Osteocyte (in vitro differentiated cells): ENCODE data around the gene NELFCD. TPM values are rescaled to one million over a fixed set of nuclear protein-coding genes. Genes with fewer than 3 reads are reported as not detected.

Experiments used
- DNase-seq: peaks from one replicate; pipeline ENCODE4 v3.0.0; 2021; ENCODE audit warnings: mixed read lengths; ENCODE audit not compliant: unreplicated experiment; ENCODE audit errors: extremely low spot score
- H3K27ac Mint-ChIP-seq: one replicate; pipeline ENCODE4 v1.8.0; 2021; ENCODE audit warnings: mild to moderate bottlenecking, mixed read lengths; ENCODE audit not compliant: unreplicated experiment
- H3K27me3 Mint-ChIP-seq: one replicate; pipeline ENCODE4 v1.8.0; 2021; ENCODE audit warnings: mixed read lengths; ENCODE audit not compliant: unreplicated experiment
- H3K36me3 Mint-ChIP-seq: one replicate; pipeline ENCODE4 v1.8.0; 2021; ENCODE audit warnings: mixed read lengths; ENCODE audit not compliant: unreplicated experiment
- H3K4me1 Mint-ChIP-seq: one replicate; pipeline ENCODE4 v1.8.0; 2021; ENCODE audit warnings: mixed read lengths; ENCODE audit not compliant: unreplicated experiment
- H3K4me3 Mint-ChIP-seq: one replicate; pipeline ENCODE4 v1.8.0; 2021; ENCODE audit warnings: mild to moderate bottlenecking, moderate library complexity, mixed read lengths; ENCODE audit not compliant: unreplicated experiment
- H3K9me3 Mint-ChIP-seq: one replicate; pipeline ENCODE4 v1.8.0; 2021; ENCODE audit warnings: mixed read lengths; ENCODE audit not compliant: unreplicated experiment
- total RNA-seq: library from RNA; stranded (reverse); gene quantifications from 2 replicates; pipeline ENCODE4 v1.2.1, GENCODE V29; 2021
- TF ChIP-seq, protein P1 (sequence below): fragments of 200-600 bp; sonication (generic); IDR thresholded peaks from 2 replicates; pipeline ENCODE4 v1.5.0; 2021; ENCODE audit warnings: antibody characterized with exemption, mild to moderate bottlenecking, moderate library complexity

The NELFCD gene
- total RNA-seq, 1 donor from 2014 or later, result 60.9 TPM

DNA sequence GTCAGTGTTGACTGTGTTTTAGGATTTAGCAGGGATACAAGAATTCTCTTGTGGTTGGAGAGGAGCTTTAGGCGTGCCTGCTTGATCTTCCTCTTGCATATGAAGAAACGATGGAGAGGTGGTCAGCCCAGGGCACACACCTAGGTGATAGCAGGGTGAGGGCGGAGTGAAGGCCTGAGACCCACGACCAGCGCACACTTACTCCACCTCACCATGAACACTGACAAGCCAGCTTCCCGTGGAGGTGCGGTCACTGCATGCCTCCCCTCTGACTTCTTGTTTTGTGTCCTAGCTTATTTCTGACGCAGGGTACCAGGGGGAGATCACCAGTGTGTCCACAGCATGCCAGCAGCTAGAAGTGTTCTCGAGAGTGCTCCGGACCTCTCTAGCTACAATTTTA is 8.1 kb downstream of the NELFCD start:
- DNase-seq, result no peak
- no peaks in the 10 kb centered on the region for H3K9me3 Mint-ChIP-seq
- H3K27me3 Mint-ChIP-seq, result no peaks in the 10 kb centered on the region
- H3K36me3 Mint-ChIP-seq, result peaks cover 55% of the 10 kb centered on the region
- H3K27ac Mint-ChIP-seq, result no peak overlapping the region
- TF ChIP-seq, protein P1, sequence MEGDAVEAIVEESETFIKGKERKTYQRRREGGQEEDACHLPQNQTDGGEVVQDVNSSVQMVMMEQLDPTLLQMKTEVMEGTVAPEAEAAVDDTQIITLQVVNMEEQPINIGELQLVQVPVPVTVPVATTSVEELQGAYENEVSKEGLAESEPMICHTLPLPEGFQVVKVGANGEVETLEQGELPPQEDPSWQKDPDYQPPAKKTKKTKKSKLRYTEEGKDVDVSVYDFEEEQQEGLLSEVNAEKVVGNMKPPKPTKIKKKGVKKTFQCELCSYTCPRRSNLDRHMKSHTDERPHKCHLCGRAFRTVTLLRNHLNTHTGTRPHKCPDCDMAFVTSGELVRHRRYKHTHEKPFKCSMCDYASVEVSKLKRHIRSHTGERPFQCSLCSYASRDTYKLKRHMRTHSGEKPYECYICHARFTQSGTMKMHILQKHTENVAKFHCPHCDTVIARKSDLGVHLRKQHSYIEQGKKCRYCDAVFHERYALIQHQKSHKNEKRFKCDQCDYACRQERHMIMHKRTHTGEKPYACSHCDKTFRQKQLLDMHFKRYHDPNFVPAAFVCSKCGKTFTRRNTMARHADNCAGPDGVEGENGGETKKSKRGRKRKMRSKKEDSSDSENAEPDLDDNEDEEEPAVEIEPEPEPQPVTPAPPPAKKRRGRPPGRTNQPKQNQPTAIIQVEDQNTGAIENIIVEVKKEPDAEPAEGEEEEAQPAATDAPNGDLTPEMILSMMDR, result no peak
- no peak overlapping the region for H3K4me3 Mint-ChIP-seq
- peaks cover 4% of the 10 kb centered on the region for H3K4me1 Mint-ChIP-seq

- no peak for DNase-seq
- no peaks in the 10 kb centered on the region for H3K27me3 Mint-ChIP-seq
- no peak overlapping the region for H3K27ac Mint-ChIP-seq
- TF ChIP-seq, protein P1, result no peak
- H3K4me3 Mint-ChIP-seq, result no peak overlapping the region
- H3K36me3 Mint-ChIP-seq, result peaks cover 66% of the 10 kb centered on the region
- no peaks in the 10 kb centered on the region for H3K4me1 Mint-ChIP-seq
- H3K9me3 Mint-ChIP-seq, result no peaks in the 10 kb centered on the region
Observed at GRCh38 chr20:58990651-58991445, 9.8 kb downstream of the NELFCD start.

- TF ChIP-seq, protein P1, result no peak
- H3K27me3 Mint-ChIP-seq, result no peaks in the 10 kb centered on the region
- H3K27ac Mint-ChIP-seq, result no peak overlapping the region
- no peak for DNase-seq
- H3K9me3 Mint-ChIP-seq, result no peaks in the 10 kb centered on the region
- H3K4me1 Mint-ChIP-seq, result no peaks in the 10 kb centered on the region
- H3K4me3 Mint-ChIP-seq, result no peak overlapping the region
- peaks cover 62% of the 10 kb centered on the region for H3K36me3 Mint-ChIP-seq
Observed at GRCh38 chr20:58991715-58992114, 10.7 kb downstream of the NELFCD start.

DNA sequence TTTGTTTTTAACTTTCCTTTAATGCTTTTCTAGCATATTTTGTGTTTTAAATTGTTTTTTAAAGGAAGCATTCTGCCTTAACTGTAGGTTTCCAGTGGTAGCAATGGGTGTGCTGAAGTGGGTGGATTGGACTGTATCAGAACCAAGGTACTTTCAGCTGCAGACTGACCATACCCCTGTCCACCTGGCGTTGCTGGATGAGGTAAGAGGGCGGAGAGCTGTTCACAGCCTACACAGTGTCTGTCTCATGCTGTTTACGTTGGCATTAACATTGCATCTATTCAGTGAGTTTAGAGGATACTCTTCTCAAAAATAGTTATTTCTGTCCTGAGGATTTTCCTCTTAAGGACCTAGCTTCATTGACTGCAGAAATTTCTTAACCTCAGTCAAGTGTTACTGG is 11.9 kb downstream of the NELFCD start:
- Mint-ChIP-seq H3K27me3 (no peaks in the 10 kb centered on the region), H3K4me3 (no peak overlapping the region), H3K9me3 (no peaks in the 10 kb centered on the region), H3K36me3 (peaks cover 51% of the 10 kb centered on the region), H3K4me1 (no peaks in the 10 kb centered on the region), H3K27ac (no peak overlapping the region)
- TF ChIP-seq, protein P1, result no peak
- DNase-seq, result no peak

- Mint-ChIP-seq H3K36me3 (peaks cover 49% of the 10 kb centered on the region), H3K4me3 (no peak overlapping the region), H3K4me1 (no peaks in the 10 kb centered on the region), H3K9me3 (no peaks in the 10 kb centered on the region), H3K27ac (no peak overlapping the region), H3K27me3 (no peaks in the 10 kb centered on the region)
- no peak for DNase-seq
- TF ChIP-seq, protein P1, result no peak
Observed at GRCh38 chr20:58993332-58994248, 12.5 kb downstream of the NELFCD start.
